ENCODE data around the gene TBX2.
"Not testable (repeated sequence)": the region's sequence is repeated elsewhere in the genome, so short reads cannot be mapped to it uniquely, and the experiment has no call there.

TBX2 gene

DNA sequence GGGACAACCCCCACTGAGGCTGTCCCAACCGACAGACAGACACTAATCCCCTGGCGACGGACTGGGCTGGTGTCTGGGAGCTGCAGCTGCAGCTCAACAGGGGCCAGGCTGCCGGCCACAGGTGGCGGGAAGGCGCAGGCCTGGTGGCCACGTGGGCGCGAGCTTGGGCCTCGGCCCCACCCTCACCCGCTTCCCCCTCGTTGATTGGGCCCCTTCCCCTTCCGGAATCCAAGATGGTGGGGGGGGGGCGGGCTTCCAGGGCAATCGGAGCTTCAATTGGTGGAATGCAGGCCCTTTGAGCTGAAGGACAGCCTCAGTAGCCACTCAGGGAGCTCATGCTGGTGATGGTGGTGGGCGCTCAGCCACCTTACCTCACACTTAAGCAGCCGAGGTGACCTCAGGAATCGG is 43.8 kb downstream of the TBX2 start:
- H3K4me1 ChIP-seq (ENCODE audit: control insufficient read depth, insufficient read depth, low read length): no peaks in the 10 kb centered on the region
- peaks cover 27% of the 10 kb centered on the region for H3K27me3 ChIP-seq (ENCODE audit: control insufficient read depth, insufficient read depth, low read length)
- no peak overlapping the region for H3K4me3 ChIP-seq (ENCODE audit: low read length)
- no peak overlapping the region for H3K9ac ChIP-seq (ENCODE audit: low read length)
- H3K9me3 ChIP-seq (ENCODE audit: control insufficient read depth, low read length): no peaks in the 10 kb centered on the region
- H3K36me3 ChIP-seq (ENCODE audit: control insufficient read depth, insufficient read depth, low read length): no peaks in the 10 kb centered on the region

DNA sequence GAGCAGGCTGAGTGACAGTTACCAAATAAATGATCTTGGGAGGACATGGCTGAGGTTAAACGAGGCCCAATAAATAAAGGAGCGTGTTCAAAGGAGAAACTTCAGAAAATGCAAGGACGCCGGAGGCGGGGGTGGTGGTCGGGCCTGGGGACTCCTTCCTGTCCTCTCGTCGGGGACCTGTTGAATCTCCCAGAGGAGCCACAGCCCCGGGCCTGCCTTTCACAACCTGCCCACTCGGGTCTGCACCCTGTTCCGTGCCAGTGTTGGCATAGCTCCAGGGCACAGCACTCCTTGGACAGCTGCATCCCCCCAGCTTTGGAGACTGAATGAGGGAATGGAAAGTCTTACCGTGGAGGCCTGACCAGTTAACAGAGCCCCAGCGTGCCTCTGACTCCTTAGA is 44.4 kb downstream of the TBX2 start:
- no peaks in the 10 kb centered on the region for H3K9me3 ChIP-seq (ENCODE audit: control insufficient read depth, low read length)
- H3K4me1 ChIP-seq (ENCODE audit: control insufficient read depth, insufficient read depth, low read length): no peaks in the 10 kb centered on the region
- no peak overlapping the region for H3K9ac ChIP-seq (ENCODE audit: low read length)
- H3K36me3 ChIP-seq (ENCODE audit: control insufficient read depth, insufficient read depth, low read length): no peaks in the 10 kb centered on the region
- no peak overlapping the region for H3K4me3 ChIP-seq (ENCODE audit: low read length)
- peaks cover 27% of the 10 kb centered on the region for H3K27me3 ChIP-seq (ENCODE audit: control insufficient read depth, insufficient read depth, low read length)

DNA sequence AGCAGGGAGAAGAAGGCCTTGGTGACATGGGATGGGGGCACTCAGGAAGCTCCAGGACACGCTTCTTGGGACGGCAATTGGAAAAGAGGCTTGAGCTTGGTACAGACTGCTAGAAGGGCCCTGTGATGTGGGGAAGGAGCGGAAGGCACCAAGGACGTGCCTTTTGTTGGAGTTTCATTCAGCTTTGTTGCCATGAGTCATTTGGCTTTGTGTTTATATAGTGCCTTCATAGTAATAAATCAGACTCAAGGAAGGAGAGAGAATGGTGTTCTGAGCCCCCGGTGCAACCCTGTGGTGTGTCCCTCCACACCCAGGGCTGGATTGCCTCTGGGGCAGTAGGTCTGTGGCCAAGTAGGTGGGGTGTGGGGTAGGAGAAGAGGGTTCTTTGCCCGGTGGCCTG is 45.2 kb downstream of the TBX2 start:
- Histone ChIP-seq H3K27me3 (ENCODE audit: control insufficient read depth, insufficient read depth, low read length) (peaks cover 30% of the 10 kb centered on the region), H3K4me3 (ENCODE audit: low read length) (no peak overlapping the region), H3K9me3 (ENCODE audit: control insufficient read depth, low read length) (no peaks in the 10 kb centered on the region), H3K4me1 (ENCODE audit: control insufficient read depth, insufficient read depth, low read length) (no peaks in the 10 kb centered on the region), H3K9ac (ENCODE audit: low read length) (no peak overlapping the region), H3K36me3 (ENCODE audit: control insufficient read depth, insufficient read depth, low read length) (no peaks in the 10 kb centered on the region)

DNA sequence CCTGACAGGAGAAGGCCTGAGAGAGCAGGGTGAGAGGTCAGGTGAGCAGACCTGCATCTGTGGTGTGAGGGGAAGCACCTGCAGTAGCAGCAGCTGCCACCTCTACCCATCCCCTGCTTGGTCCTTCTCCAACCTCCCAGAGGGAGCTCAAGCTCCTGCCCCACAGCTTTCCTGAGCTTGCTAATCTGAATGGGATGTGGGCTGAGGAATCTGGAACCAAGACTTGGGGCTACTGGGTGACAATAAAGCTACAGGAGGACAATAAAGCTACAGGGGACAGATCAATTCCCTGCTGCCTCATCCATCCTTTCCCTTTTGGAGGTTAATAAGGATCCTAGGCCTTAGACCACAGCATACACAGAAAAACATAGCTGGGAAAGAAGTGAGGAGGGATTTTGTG is 47.7 kb downstream of the TBX2 start:
- H3K9ac ChIP-seq (ENCODE audit: low read length): no peak overlapping the region
- no peaks in the 10 kb centered on the region for H3K36me3 ChIP-seq (ENCODE audit: control insufficient read depth, insufficient read depth, low read length)
- H3K27me3 ChIP-seq (ENCODE audit: control insufficient read depth, insufficient read depth, low read length): peaks cover 51% of the 10 kb centered on the region
- H3K4me3 ChIP-seq (ENCODE audit: low read length): no peak overlapping the region
- no peaks in the 10 kb centered on the region for H3K9me3 ChIP-seq (ENCODE audit: control insufficient read depth, low read length)
- no peaks in the 10 kb centered on the region for H3K4me1 ChIP-seq (ENCODE audit: control insufficient read depth, insufficient read depth, low read length)

DNA sequence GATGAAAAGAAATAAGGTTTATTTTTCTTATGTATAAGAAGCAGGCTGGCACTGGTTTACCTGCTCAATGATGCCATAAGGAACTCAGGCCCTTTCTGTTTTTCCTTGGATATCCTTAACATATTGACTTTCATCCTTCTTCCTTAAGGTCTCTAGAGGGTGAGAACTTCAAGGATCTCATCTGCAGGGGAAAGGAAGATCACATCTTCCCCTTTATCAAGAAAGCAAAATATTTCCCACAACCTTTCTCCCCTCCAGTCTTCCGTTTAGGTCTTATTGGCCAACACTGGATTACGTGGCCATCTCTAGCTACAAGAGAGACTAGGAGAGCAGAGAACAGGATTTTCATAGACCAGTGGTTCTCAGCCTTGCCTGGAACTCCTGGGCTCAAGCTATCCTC is 48.4 kb downstream of the TBX2 start:
- Histone ChIP-seq H3K4me3 (ENCODE audit: low read length) (no peak overlapping the region), H3K9me3 (ENCODE audit: control insufficient read depth, low read length) (no peaks in the 10 kb centered on the region), H3K27me3 (ENCODE audit: control insufficient read depth, insufficient read depth, low read length) (peaks cover 55% of the 10 kb centered on the region), H3K9ac (ENCODE audit: low read length) (no peak overlapping the region), H3K36me3 (ENCODE audit: control insufficient read depth, insufficient read depth, low read length) (no peaks in the 10 kb centered on the region), H3K4me1 (ENCODE audit: control insufficient read depth, insufficient read depth, low read length) (no peaks in the 10 kb centered on the region)

DNA sequence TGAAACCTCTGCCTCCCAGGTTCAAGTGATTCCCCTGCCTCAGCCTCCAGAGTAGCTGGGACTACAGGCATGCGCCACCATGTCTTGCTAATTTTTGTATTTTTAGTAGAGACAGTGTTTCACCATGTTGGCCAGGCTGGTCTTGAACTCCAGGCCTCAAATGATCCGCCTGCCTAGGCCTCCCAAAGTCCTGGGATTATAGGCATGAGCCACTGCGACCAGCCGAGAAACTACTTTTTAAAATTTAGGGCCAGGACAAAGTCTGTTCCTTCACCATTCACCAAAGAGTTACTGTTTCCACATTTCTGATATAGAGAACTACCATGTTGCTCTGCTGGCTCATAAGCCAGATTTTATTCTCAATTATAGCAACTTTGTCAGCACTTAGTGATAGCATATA is 49.5 kb downstream of the TBX2 start:
- H3K4me3 ChIP-seq (ENCODE audit: low read length); H3K9me3 ChIP-seq (ENCODE audit: control insufficient read depth, low read length); H3K4me1 ChIP-seq (ENCODE audit: control insufficient read depth, insufficient read depth, low read length); H3K9ac ChIP-seq (ENCODE audit: low read length); H3K36me3 ChIP-seq (ENCODE audit: control insufficient read depth, insufficient read depth, low read length): not testable (repeated sequence)
- H3K27me3 ChIP-seq (ENCODE audit: control insufficient read depth, insufficient read depth, low read length): peaks cover 61% of the 10 kb centered on the region

DNA sequence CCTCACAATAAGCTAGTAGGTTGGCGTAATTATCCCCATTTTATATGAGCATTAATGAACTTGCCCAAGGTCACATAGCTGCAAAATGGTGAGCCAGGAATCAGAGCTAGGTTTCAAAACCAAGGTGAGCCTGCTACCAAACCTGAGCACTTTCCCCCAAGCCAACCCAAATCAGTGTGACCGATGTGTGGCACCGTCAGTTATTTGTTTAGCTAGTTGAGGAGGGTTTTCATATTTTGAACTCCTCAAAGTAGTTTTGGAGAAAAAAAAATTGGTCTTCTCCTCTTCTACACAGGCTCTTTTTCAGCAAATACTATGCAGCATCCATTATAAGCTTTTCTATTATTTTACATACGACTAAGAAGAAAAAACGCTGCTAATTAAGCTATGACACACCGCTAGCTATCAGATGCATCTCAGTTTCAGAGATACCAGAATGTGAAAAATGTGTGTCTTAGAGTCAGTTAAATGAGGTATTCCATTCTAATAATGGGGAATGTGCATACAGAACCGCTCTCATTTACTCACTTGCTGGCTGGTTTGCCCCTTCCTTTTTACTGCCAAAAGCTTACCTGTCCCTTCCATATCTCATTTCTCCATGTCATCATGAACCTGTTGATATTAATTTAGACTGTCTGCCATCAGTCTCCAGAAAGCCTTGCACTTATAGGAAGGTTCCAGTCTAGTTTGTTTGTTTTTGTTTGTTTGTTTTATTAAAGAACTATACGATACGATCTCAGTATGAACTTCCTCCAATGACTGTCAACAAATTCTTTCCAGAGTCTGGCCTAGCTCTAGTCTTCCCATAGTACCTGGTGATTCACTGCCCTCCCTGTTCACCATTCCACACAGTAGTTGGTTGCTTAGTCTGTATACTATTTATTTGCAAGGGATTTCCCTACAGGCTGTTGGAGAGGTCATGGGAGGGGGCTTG is 50.3 kb downstream of the TBX2 start:
- Histone ChIP-seq H3K4me1 (ENCODE audit: control insufficient read depth, insufficient read depth, low read length) (peaks cover 10% of the 10 kb centered on the region), H3K9me3 (ENCODE audit: control insufficient read depth, low read length) (no peaks in the 10 kb centered on the region), H3K27me3 (ENCODE audit: control insufficient read depth, insufficient read depth, low read length) (peaks cover 64% of the 10 kb centered on the region), H3K4me3 (ENCODE audit: low read length) (no peak overlapping the region), H3K36me3 (ENCODE audit: control insufficient read depth, insufficient read depth, low read length) (no peaks in the 10 kb centered on the region), H3K9ac (ENCODE audit: low read length) (no peak overlapping the region)

GRCh38 chr17:61450641-61451537 is 51.2 kb downstream of the TBX2 start:
- Histone ChIP-seq H3K27me3 (ENCODE audit: control insufficient read depth, insufficient read depth, low read length) (peaks cover 65% of the 10 kb centered on the region), H3K4me3 (ENCODE audit: low read length) (no peak overlapping the region)

GRCh38 chr17:61451538-61452300 is 52.1 kb downstream of the TBX2 start:
- Histone ChIP-seq H3K36me3 (ENCODE audit: control insufficient read depth, insufficient read depth, low read length) (no peaks in the 10 kb centered on the region), H3K9ac (ENCODE audit: low read length) (no peak overlapping the region), H3K4me1 (ENCODE audit: control insufficient read depth, insufficient read depth, low read length) (peaks cover 16% of the 10 kb centered on the region), H3K9me3 (ENCODE audit: control insufficient read depth, low read length) (no peaks in the 10 kb centered on the region), H3K27me3 (ENCODE audit: control insufficient read depth, insufficient read depth, low read length) (peaks cover 73% of the 10 kb centered on the region), H3K4me3 (ENCODE audit: low read length) (no peak overlapping the region)

More at GRCh38 chr17:61450641-61451537, 51.2 kb downstream of the TBX2 start:
- H3K36me3 ChIP-seq (ENCODE audit: control insufficient read depth, insufficient read depth, low read length): no peaks in the 10 kb centered on the region
- H3K9me3 ChIP-seq (ENCODE audit: control insufficient read depth, low read length): no peaks in the 10 kb centered on the region
- no peak overlapping the region for H3K9ac ChIP-seq (ENCODE audit: low read length)
- peaks cover 14% of the 10 kb centered on the region for H3K4me1 ChIP-seq (ENCODE audit: control insufficient read depth, insufficient read depth, low read length)

GRCh38 chr17:61452301-61453290 is 53.0 kb downstream of the TBX2 start, which contains the start of gene TBX4:
Gene TBX4 (plus strand): TSS chr17:61452422. CDS start chr17:61456491, 4,069 bp downstream.
- Histone ChIP-seq H3K36me3 (ENCODE audit: control insufficient read depth, insufficient read depth, low read length) (no peaks in the 10 kb centered on the region), H3K27me3 (ENCODE audit: control insufficient read depth, insufficient read depth, low read length) (peaks cover 77% of the 10 kb centered on the region), H3K4me3 (ENCODE audit: low read length) (no peak within 1 kb of the TSS), H3K4me1 (ENCODE audit: control insufficient read depth, insufficient read depth, low read length) (peaks cover 25% of the 10 kb centered on the region), H3K9me3 (ENCODE audit: control insufficient read depth, low read length) (no peaks in the 10 kb centered on the region), H3K9ac (ENCODE audit: low read length) (no peak within 1 kb of the TSS)

All from mucosa of stomach (tissue), 1 donor.